PC-9 (cell line): ENCODE data around the gene ZNF598. TPM values are rescaled to one million over a fixed set of nuclear protein-coding genes. Genes with fewer than 3 reads are reported as not detected.

Source experiments
- BruUV-seq: library from RNA; stranded (reverse); fragments of 400-500 nt; replicated peaks from 2 replicates; lab custom pipeline; 2021; lab: Mats Ljungman, UMichigan
- CTCF ChIA-PET: fragments of 300-600 bp; sonication (Branson Sonifier 250); formaldehyde crosslinking; loops from one replicate; lab custom pipeline; 2022; ENCODE audit warnings: antibody characterized with exemption; lab: Charles Lee
- POLR2A ChIA-PET: fragments of 300-600 bp; sonication (Branson Sonifier 250); formaldehyde crosslinking; loops from one replicate; lab custom pipeline; 2022; ENCODE audit warnings: antibody characterized with exemption; ENCODE audit not compliant: unreplicated experiment; lab: Charles Lee
- DNase-seq, 2 experiments: peaks; one replicate each; pipeline versions ENCODE4 v3.0.0 to v3.0.0-alpha.2; 2015 to 2022; ENCODE audit warnings: mixed read lengths in 1 of 2
- H2AFZ ChIP-seq: fragments of 200-600 bp; sonication (generic); 2 replicates; pipeline ENCODE4 v1.8.1; 2017; ENCODE audit warnings: antibody characterized with exemption
- H3F3A ChIP-seq: fragments of 200-600 bp; sonication (generic); 2 replicates; pipeline ENCODE4 v1.8.1; 2017; ENCODE audit warnings: antibody characterized with exemption, mild to moderate bottlenecking, low read depth; ENCODE audit not compliant: insufficient read depth
- H3K27ac ChIP-seq: fragments of 200-600 bp; sonication (generic); 2 replicates; pipeline ENCODE4 v1.6.1; 2016; ENCODE audit warnings: mixed run types
- H3K27me3 ChIP-seq: fragments of 200-600 bp; sonication (generic); 2 replicates; pipeline ENCODE4 v1.6.1; 2016; ENCODE audit warnings: low read depth, mixed run types; ENCODE audit not compliant: insufficient read depth
- H3K36me3 ChIP-seq: fragments of 200-600 bp; sonication (generic); 2 replicates; pipeline ENCODE4 v1.6.1; 2016; ENCODE audit warnings: low read depth, mixed run types
- H3K4me1 ChIP-seq: fragments of 200-600 bp; sonication (generic); replicated peaks from 2 replicates; pipeline ENCODE4 v1.6.1; 2016; ENCODE audit warnings: mixed run types; ENCODE audit not compliant: insufficient read depth
- H3K4me2 ChIP-seq: fragments of 200-600 bp; sonication (generic); 2 replicates; pipeline ENCODE4 v1.6.1; 2017; ENCODE audit warnings: mixed run types
- H3K4me3 ChIP-seq: fragments of 200-600 bp; sonication (generic); 2 replicates; pipeline ENCODE4 v1.6.1; 2016; ENCODE audit warnings: mixed run types
- H3K79me2 ChIP-seq: fragments of 200-600 bp; sonication (generic); 2 replicates; pipeline ENCODE4 v1.6.1; 2017; ENCODE audit warnings: low read depth, mixed run types
- H3K9me2 ChIP-seq: fragments of 200-600 bp; sonication (generic); 2 replicates; pipeline ENCODE4 v1.8.1; 2017; ENCODE audit warnings: mild to moderate bottlenecking; ENCODE audit not compliant: insufficient read depth
- H3K9me3 ChIP-seq: fragments of 200-600 bp; sonication (generic); 2 replicates; pipeline ENCODE4 v1.8.1; 2016; ENCODE audit warnings: low read depth; ENCODE audit not compliant: insufficient read depth
- H4K20me1 ChIP-seq: fragments of 200-600 bp; sonication (generic); 2 replicates; pipeline ENCODE4 v1.8.1; 2017; ENCODE audit not compliant: insufficient read depth
- EZH2 ChIP-seq: fragments of 200-600 bp; sonication (generic); IDR thresholded peaks from 2 replicates; pipeline ENCODE4 v1.8.0; 2017; ENCODE audit warnings: antibody characterized with exemption, low read depth
- intact Hi-C: fragments of 100-400 bp; cut with micrococcal nuclease; formaldehyde crosslinking; loops from one replicate; pipeline ENCODE4 v1.10.0; 2022; ENCODE audit not compliant: unreplicated experiment
- total RNA-seq: library from RNA; stranded (reverse); gene quantifications from 2 replicates; pipeline ENCODE4 v1.2.3, GENCODE V29; 2021
- TF ChIP-seq, protein P1 (sequence below): fragments of 200-600 bp; sonication (generic); conservative IDR thresholded peaks from 2 replicates; pipeline ENCODE4 v1.6.1; 2017; ENCODE audit warnings: mixed run types, antibody characterized with exemption, mild to moderate bottlenecking, moderate library complexity

Gene ZNF598
- total RNA-seq, 1 experiment from 2014 or later, result 72.5 TPM

DNA sequence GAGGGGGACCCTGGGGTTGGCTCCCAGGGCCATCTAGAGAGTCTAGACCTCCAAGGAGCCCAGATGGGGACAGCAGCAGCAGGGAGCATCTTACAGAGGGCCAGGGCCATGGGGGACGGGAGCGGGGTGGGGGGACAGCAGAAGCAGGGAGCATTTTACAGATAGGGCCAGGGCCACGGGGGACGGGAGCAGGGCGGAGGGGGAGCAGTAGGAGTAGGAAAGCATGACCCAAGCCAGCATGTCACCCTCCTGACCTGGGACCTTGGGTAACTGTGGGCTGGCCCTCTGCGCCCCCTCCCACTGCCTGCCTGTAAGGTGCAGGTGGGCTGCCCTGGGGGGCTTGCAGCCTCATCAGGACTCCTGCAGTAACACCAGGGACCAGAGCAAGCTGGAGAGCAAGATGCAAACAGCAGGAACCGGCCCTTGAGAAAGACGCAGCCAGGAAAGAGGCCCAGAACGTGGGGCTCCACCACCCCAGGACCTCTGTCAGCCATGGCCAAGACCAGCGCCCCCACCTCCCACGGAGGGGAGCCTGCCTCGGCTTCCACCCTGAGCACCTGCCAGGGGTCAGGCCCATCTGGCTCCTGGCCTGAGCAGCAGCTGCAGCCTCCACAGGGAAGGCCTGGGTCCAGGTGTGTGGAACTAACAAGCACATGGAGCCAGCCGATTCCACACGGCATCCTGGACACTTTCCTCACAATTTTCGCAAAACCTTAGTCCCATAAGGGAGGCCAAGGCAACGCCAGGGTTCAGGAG, 2.4 kb downstream of the ZNF598 start:
- Histone ChIP-seq H4K20me1 (peaks cover 49% of the 10 kb centered on the region), H3K79me2 (peaks cover 72% of the 10 kb centered on the region), H3K9me3 (no peaks in the 10 kb centered on the region), H3K4me1 (peaks cover 19% of the 10 kb centered on the region), H2AFZ (no peak overlapping the region), H3K36me3 (0 out of 2 replicates have a peak, but pooled peaks cover 5% of the 10 kb centered on the region), H3K9me2 (no peaks in the 10 kb centered on the region), H3K27ac (peak overlapping the region; percentile 13; the same call in 1 of the 2 replicates), H3K4me3 (peak overlapping the region; percentile 88; the same call in 1 of the 2 replicates), H3F3A (peaks cover 17% of the 10 kb centered on the region; the same call in 1 of the 2 replicates), H3K27me3 (no peaks in the 10 kb centered on the region), H3K4me2 (peak overlapping the region; percentile 95)
- POLR2A ChIA-PET, result interaction anchor here (0.5 to 0.6 kb wide), 2 partner anchors 23 to 42 kb away, joined by 3 to 4 read pairs; no protein-coding TSS in a partner anchor
- intact Hi-C loops, result loop anchor here (10.0 kb wide), 1 partner anchor 248 kb away; the partner anchor contains the start of gene ECI1
- DNase-seq, result no peak
- TF ChIP-seq, protein P1, sequence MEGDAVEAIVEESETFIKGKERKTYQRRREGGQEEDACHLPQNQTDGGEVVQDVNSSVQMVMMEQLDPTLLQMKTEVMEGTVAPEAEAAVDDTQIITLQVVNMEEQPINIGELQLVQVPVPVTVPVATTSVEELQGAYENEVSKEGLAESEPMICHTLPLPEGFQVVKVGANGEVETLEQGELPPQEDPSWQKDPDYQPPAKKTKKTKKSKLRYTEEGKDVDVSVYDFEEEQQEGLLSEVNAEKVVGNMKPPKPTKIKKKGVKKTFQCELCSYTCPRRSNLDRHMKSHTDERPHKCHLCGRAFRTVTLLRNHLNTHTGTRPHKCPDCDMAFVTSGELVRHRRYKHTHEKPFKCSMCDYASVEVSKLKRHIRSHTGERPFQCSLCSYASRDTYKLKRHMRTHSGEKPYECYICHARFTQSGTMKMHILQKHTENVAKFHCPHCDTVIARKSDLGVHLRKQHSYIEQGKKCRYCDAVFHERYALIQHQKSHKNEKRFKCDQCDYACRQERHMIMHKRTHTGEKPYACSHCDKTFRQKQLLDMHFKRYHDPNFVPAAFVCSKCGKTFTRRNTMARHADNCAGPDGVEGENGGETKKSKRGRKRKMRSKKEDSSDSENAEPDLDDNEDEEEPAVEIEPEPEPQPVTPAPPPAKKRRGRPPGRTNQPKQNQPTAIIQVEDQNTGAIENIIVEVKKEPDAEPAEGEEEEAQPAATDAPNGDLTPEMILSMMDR, result no peak
- no peak for TF ChIP-seq EZH2
- CTCF ChIA-PET, result interaction anchor here (1.0 kb wide), 1 partner anchor 133 kb away, joined by 3 read pairs; no protein-coding TSS in a partner anchor
- BruUV-seq, result no TSS peak

DNA sequence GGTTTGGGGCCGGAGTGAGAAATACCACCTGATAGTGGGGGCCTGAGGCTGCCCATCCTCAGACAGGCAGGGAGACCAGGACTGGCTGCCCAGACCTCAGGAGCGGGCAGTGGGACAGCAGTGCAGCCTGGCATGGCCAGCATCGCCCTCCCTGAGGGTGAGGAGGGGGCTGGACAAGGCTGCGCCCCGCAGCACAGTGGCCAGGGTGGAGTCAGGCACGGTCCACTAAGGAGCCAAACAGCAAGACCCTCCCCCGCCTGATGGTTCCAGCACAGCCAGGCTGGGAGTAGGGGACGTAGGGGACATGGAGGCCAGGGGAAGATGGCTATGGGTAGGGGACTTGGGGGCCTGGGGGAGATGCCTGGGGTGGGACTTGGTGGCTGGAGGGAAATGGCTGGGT, 3.3 kb downstream of the ZNF598 start:
- Histone ChIP-seq H3K27ac (no peak overlapping the region), H3K9me2 (no peaks in the 10 kb centered on the region), H4K20me1 (peaks cover 49% of the 10 kb centered on the region), H3K4me3 (no peak overlapping the region), H3K27me3 (no peaks in the 10 kb centered on the region), H3F3A (peaks cover 17% of the 10 kb centered on the region; the same call in 1 of the 2 replicates), H3K4me2 (no peak overlapping the region), H3K36me3 (0 out of 2 replicates have a peak, but pooled peaks cover 5% of the 10 kb centered on the region), H3K4me1 (peaks cover 19% of the 10 kb centered on the region), H3K9me3 (no peaks in the 10 kb centered on the region), H2AFZ (no peak overlapping the region), H3K79me2 (peaks cover 72% of the 10 kb centered on the region)
- intact Hi-C loops, result loop anchor here (10.0 kb wide), 1 partner anchor 248 kb away; the partner anchor contains the start of gene ECI1
- TF ChIP-seq, protein P1, result no peak
- TF ChIP-seq EZH2, result no peak
- DNase-seq, result no peak
- no TSS peak for BruUV-seq
- ChIA-PET CTCF (no interaction called here), POLR2A (interaction anchor here (0.6 kb wide), 1 partner anchor 27 kb away, joined by 3 read pairs; no protein-coding TSS in a partner anchor)

DNA sequence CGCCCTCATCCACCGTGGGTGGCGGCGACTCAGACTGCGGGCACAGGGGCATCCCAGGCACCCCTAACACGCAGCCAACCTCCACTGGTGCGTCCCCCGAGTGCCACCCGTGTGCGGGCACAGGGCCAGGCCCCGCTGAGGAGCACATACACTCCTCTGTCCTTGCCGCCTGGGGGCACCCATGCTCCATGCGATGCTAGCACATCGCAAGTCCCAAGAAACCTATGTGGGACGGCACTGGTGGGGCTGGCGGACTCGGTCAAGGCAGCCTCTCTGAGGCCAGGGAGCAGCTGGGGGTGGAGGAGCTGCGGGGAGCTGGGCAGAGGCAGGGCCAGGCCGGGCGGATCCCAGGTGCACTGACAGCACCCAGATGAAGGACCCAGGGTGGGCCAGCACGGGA, 4.0 kb downstream of the ZNF598 start:
- H3K27me3 ChIP-seq, result no peaks in the 10 kb centered on the region
- peaks cover 16% of the 10 kb centered on the region; the same call in 1 of the 2 replicates for H3F3A ChIP-seq
- intact Hi-C loops, result loop anchor here (10.0 kb wide), 1 partner anchor 249 kb away; the partner anchor contains the start of gene ECI1
- CTCF ChIA-PET, result interaction anchor here (0.5 kb wide), 1 partner anchor 244 kb away, joined by 11 read pairs; no protein-coding TSS in a partner anchor
- no peak for DNase-seq
- no TSS peak for BruUV-seq
- H4K20me1 ChIP-seq, result peaks cover 49% of the 10 kb centered on the region
- H2AFZ ChIP-seq, result no peak overlapping the region
- no peaks in the 10 kb centered on the region for H3K9me3 ChIP-seq
- POLR2A ChIA-PET, result no interaction called here
- H3K9me2 ChIP-seq, result no peaks in the 10 kb centered on the region
- 0 out of 2 replicates have a peak, but pooled peaks cover 5% of the 10 kb centered on the region for H3K36me3 ChIP-seq
- H3K4me2 ChIP-seq, result no peak overlapping the region
- H3K4me3 ChIP-seq, result no peak overlapping the region
- peaks cover 70% of the 10 kb centered on the region for H3K79me2 ChIP-seq
- H3K27ac ChIP-seq, result no peak overlapping the region
- TF ChIP-seq, protein P1, result no peak
- TF ChIP-seq EZH2, result no peak
- peaks cover 16% of the 10 kb centered on the region for H3K4me1 ChIP-seq
